Upper lobe of left lung (tissue), 4 donors: ENCODE measurements around the gene ACP7.

Source experiments
- CTCF ChIP-seq, 6 experiments: fragments of 450-650 bp in 4 of 6; fragments of 200-600 bp in 2 of 6; sonication (generic) in 2 of 6; IDR thresholded peaks; one replicate each; pipeline ENCODE4 v1.5.1; 2016 to 2019; ENCODE audit warnings: antibody characterized with exemption in 6 of 6
- EP300 ChIP-seq, 4 donors: sonication (generic); formaldehyde crosslinking; IDR thresholded peaks; one replicate each; pipeline ENCODE4 v1.5.1; 2017; ENCODE audit warnings: antibody characterized with exemption in 4 of 4, control low read depth in 2 of 4
- POLR2A ChIP-seq, 4 donors: fragments of 450-650 bp; IDR thresholded peaks; one replicate each; pipeline ENCODE4 v1.5.1; 2016 to 2017; ENCODE audit warnings: antibody characterized with exemption in 4 of 4, mild to moderate bottlenecking in 2 of 4
- POLR2AphosphoS5 ChIP-seq, 2 donors: sonication (generic); formaldehyde crosslinking; IDR thresholded peaks; one replicate each; pipeline ENCODE4 v1.5.1; 2017; ENCODE audit warnings: antibody characterized with exemption in 2 of 2

- TF ChIP-seq CTCF (IDR thresholded peaks at IDR 0.05) (no peak), POLR2A (IDR thresholded peaks at IDR 0.05) (no peak), POLR2AphosphoS5 (IDR thresholded peaks at IDR 0.05) (no peak), EP300 (IDR thresholded peaks at IDR 0.05) (no peak)
Measured at GRCh38 chr19:39084732-39085080, 538 bp downstream of the ACP7 start.
